Neural cell (in vitro differentiated cells): ENCODE measurements around the gene ARHGEF16. TPM values are rescaled to one million over a fixed set of nuclear protein-coding genes. Genes with fewer than 3 reads are reported as not detected.

Experiments
- H2AFZ ChIP-seq: fragments of 200-600, 300-800 bp; sonication (generic), shearing (Covaris generic); 2 replicates; pipeline ENCODE4 v1.6.0; 2014; ENCODE audit warnings: low read depth, mild to moderate bottlenecking, antibody characterized with exemption, low read length, moderate library complexity
- H3F3A ChIP-seq: fragments of 200-600 bp; shearing (Covaris generic); 2 replicates; pipeline ENCODE4 v1.6.1; 2016; ENCODE audit warnings: mild to moderate bottlenecking, moderate library complexity, mixed read lengths, antibody characterized with exemption, low read length; ENCODE audit not compliant: insufficient read depth, poor library complexity, severe bottlenecking
- H3K27ac ChIP-seq: fragments of 200-600, 300-800 bp; sonication (generic), shearing (Covaris generic); 2 replicates; pipeline ENCODE4 v1.5.1; 2014; ENCODE audit warnings: mild to moderate bottlenecking, low read length, moderate library complexity
- H3K27me3 ChIP-seq: fragments of 300-800, 200-600 bp; sonication (generic), shearing (Covaris generic); 2 replicates; pipeline ENCODE4 v1.6.0; 2014; ENCODE audit warnings: mild to moderate bottlenecking, low read depth, low read length, moderate library complexity; ENCODE audit not compliant: insufficient read depth
- H3K36me3 ChIP-seq: fragments of 300-800, 200-600 bp; sonication (generic), shearing (Covaris generic); 2 replicates; pipeline ENCODE4 v1.5.1; 2014; ENCODE audit warnings: mild to moderate bottlenecking, antibody characterized with exemption, low read length, moderate library complexity; ENCODE audit not compliant: insufficient read depth
- H3K4me2 ChIP-seq: fragments of 300-800, 200-600 bp; sonication (generic), shearing (Covaris generic); 2 replicates; pipeline ENCODE4 v1.6.0; 2014; ENCODE audit warnings: mild to moderate bottlenecking, low read length
- H3K4me3 ChIP-seq: fragments of 300-800, 200-600 bp; sonication (generic), shearing (Covaris generic); 2 replicates; pipeline ENCODE4 v1.5.1; 2014; ENCODE audit warnings: mild to moderate bottlenecking, low read length, moderate library complexity
- H3K79me2 ChIP-seq: fragments of 200-600 bp; shearing (Covaris generic); replicated peaks from 2 replicates; pipeline ENCODE4 v1.6.0; 2014; ENCODE audit warnings: mild to moderate bottlenecking, low read length, moderate library complexity; ENCODE audit not compliant: insufficient read depth
- H3K9ac ChIP-seq: fragments of 300-800, 200-600 bp; sonication (generic), shearing (Covaris generic); 2 replicates; pipeline ENCODE4 v1.6.1; 2016; ENCODE audit warnings: mild to moderate bottlenecking, low read length, mixed read lengths
- H3K9me2 ChIP-seq: fragments of 200-600 bp; shearing (Covaris generic); 2 replicates; pipeline ENCODE4 v1.6.1; 2016; ENCODE audit warnings: mild to moderate bottlenecking, low read length, mixed read lengths; ENCODE audit not compliant: insufficient read depth
- H3K9me3 ChIP-seq: fragments of 200-600, 300-800 bp; sonication (generic), shearing (Covaris generic); 2 replicates; pipeline ENCODE4 v1.6.1; 2016; ENCODE audit warnings: mild to moderate bottlenecking, mixed run types, low read length, moderate library complexity, mixed read lengths
- H4K20me1 ChIP-seq: fragments of 200-600 bp; shearing (Covaris generic); 2 replicates; pipeline ENCODE4 v1.6.1; 2016; ENCODE audit warnings: mild to moderate bottlenecking, mixed run types; ENCODE audit not compliant: insufficient read depth
- EP300 ChIP-seq: fragments of 450-650 bp; conservative IDR thresholded peaks from 2 replicates; pipeline ENCODE4 v1.6.1; 2014; ENCODE audit warnings: antibody characterized with exemption, mild to moderate bottlenecking, moderate library complexity; ENCODE audit not compliant: poor library complexity, severe bottlenecking
- EZH2 ChIP-seq: fragments of 200-600, 300-800 bp; shearing (Covaris generic), sonication (generic); IDR thresholded peaks from 2 replicates; pipeline ENCODE4 v1.6.1; 2014; ENCODE audit warnings: antibody characterized with exemption, low read length, borderline replicate concordance, mild to moderate bottlenecking; ENCODE audit not compliant: insufficient read depth, poor library complexity, severe bottlenecking
- MXI1 ChIP-seq: fragments of 450-650 bp; conservative IDR thresholded peaks from 2 replicates; pipeline ENCODE4 v1.6.1; 2014; ENCODE audit warnings: antibody characterized with exemption, mild to moderate bottlenecking; ENCODE audit not compliant: poor library complexity, severe bottlenecking
- POLR2AphosphoS5 ChIP-seq: IDR thresholded peaks from 2 replicates; pipeline ENCODE4 v1.6.1; 2012
- RAD21 ChIP-seq: fragments of 450-650 bp; conservative IDR thresholded peaks from 2 replicates; pipeline ENCODE4 v1.6.1; 2014; ENCODE audit warnings: antibody characterized with exemption, mild to moderate bottlenecking, moderate library complexity
- REST ChIP-seq: IDR thresholded peaks from 2 replicates; pipeline ENCODE4 v1.6.1; 2012; ENCODE audit warnings: borderline replicate concordance
- SMC3 ChIP-seq: fragments of 450-650 bp; conservative IDR thresholded peaks from 2 replicates; pipeline ENCODE4 v1.6.1; 2014; ENCODE audit warnings: antibody characterized with exemption, mild to moderate bottlenecking, moderate library complexity; ENCODE audit not compliant: poor library complexity
- TAF1 ChIP-seq: IDR thresholded peaks from 2 replicates; pipeline ENCODE4 v1.6.1; 2012; ENCODE audit warnings: low read depth
- polyA plus RNA-seq: library from polyadenylated mRNA; depleted of rRNA; stranded (reverse); fragments of >200 nt; gene quantifications from 2 replicates; pipeline ENCODE4 v1.2.3, GENCODE V29; 2014
- TF ChIP-seq, protein P1 (sequence below): fragments of 450-650 bp; IDR thresholded peaks from 2 replicates; pipeline ENCODE4 v1.5.1; 2014; ENCODE audit warnings: antibody characterized with exemption, mild to moderate bottlenecking, moderate library complexity; ENCODE audit not compliant: poor library complexity, severe bottlenecking

ARHGEF16 gene
- polyA plus RNA-seq, 1 donor from 2014 or later, result 0.64 TPM

GRCh38 chr1:3522564-3523265 is 68.2 kb downstream of the ARHGEF16 start (continued):
- no peak for TF ChIP-seq SMC3
- no peak for TF ChIP-seq EZH2
- TF ChIP-seq EP300, result no peak

DNA sequence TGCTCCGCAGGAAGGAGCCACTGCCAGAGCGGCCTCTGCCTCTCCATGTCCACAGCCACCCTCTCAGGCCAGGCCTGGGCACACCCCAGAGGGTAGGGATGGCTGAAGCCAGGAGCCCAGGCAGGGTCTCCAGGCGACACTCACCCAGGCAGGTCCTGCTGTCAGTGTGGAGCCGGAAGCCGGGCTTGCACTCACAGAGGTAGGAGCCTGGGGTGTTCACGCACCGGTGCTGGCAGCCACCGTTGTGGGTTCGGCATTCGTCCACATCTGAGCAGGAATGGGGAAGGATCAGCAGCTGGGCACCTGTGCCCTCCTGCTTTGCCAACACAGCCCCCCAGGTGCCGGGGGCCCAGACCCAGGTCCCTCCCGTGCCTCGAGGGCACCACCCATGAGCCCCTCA is 69.5 kb downstream of the ARHGEF16 start:
- Histone ChIP-seq H3K36me3 (no peaks in the 10 kb centered on the region), H2AFZ (no peak overlapping the region), H3K4me3 (no peak overlapping the region), H3K9me2 (no peaks in the 10 kb centered on the region), H4K20me1 (no peaks in the 10 kb centered on the region), H3F3A (no peaks in the 10 kb centered on the region), H3K9me3 (no peaks in the 10 kb centered on the region), H3K27me3 (no peaks in the 10 kb centered on the region), H3K4me2 (no peak overlapping the region), H3K27ac (no peak overlapping the region), H3K9ac (no peak overlapping the region), H3K79me2 (no peaks in the 10 kb centered on the region)
- TF ChIP-seq POLR2AphosphoS5, result no peak
- TF ChIP-seq, protein P1, sequence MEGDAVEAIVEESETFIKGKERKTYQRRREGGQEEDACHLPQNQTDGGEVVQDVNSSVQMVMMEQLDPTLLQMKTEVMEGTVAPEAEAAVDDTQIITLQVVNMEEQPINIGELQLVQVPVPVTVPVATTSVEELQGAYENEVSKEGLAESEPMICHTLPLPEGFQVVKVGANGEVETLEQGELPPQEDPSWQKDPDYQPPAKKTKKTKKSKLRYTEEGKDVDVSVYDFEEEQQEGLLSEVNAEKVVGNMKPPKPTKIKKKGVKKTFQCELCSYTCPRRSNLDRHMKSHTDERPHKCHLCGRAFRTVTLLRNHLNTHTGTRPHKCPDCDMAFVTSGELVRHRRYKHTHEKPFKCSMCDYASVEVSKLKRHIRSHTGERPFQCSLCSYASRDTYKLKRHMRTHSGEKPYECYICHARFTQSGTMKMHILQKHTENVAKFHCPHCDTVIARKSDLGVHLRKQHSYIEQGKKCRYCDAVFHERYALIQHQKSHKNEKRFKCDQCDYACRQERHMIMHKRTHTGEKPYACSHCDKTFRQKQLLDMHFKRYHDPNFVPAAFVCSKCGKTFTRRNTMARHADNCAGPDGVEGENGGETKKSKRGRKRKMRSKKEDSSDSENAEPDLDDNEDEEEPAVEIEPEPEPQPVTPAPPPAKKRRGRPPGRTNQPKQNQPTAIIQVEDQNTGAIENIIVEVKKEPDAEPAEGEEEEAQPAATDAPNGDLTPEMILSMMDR, result no peak
- no peak for TF ChIP-seq MXI1
- TF ChIP-seq TAF1, result no peak
- no peak for TF ChIP-seq RAD21
- no peak for TF ChIP-seq EZH2
- no peak for TF ChIP-seq SMC3
- no peak for TF ChIP-seq REST
- TF ChIP-seq EP300, result no peak

- no peak overlapping the region for H3K9ac ChIP-seq
- no peak overlapping the region for H3K4me3 ChIP-seq
- no peaks in the 10 kb centered on the region for H3F3A ChIP-seq
- H3K9me3 ChIP-seq, result no peaks in the 10 kb centered on the region
- H3K79me2 ChIP-seq, result no peaks in the 10 kb centered on the region
- H3K27ac ChIP-seq, result no peak overlapping the region
- no peaks in the 10 kb centered on the region for H3K36me3 ChIP-seq
- no peak overlapping the region for H2AFZ ChIP-seq
- no peak overlapping the region for H3K4me2 ChIP-seq
- TF ChIP-seq EP300 (no peak), RAD21 (no peak), TAF1 (no peak), POLR2AphosphoS5 (no peak), MXI1 (no peak), SMC3 (no peak), EZH2 (no peak)
- TF ChIP-seq, protein P1, result no peak
- no peaks in the 10 kb centered on the region for H3K27me3 ChIP-seq
- no peaks in the 10 kb centered on the region for H3K9me2 ChIP-seq
- H4K20me1 ChIP-seq, result no peaks in the 10 kb centered on the region
Observed at GRCh38 chr1:3524556-3525203, 70.2 kb downstream of the ARHGEF16 start.
